Ishikawa (cell line): ENCODE measurements around the gene WDR88.

Source experiments
- CEBPB ChIP-seq: IDR thresholded peaks from 2 replicates; pipeline ENCODE4 v1.6.1; 2012
- CREB1 ChIP-seq: IDR thresholded peaks from 2 replicates; pipeline ENCODE4 v1.6.1; 2012; ENCODE audit warnings: low read depth
- EGR1 ChIP-seq: IDR thresholded peaks from 2 replicates; pipeline ENCODE4 v1.6.1; 2012
- EP300 ChIP-seq: IDR thresholded peaks from 2 replicates; pipeline ENCODE4 v1.6.1; 2012; ENCODE audit warnings: borderline replicate concordance
- FOXM1 ChIP-seq: IDR thresholded peaks from 2 replicates; pipeline ENCODE4 v1.6.1; 2012; ENCODE audit warnings: low read depth, borderline replicate concordance
- MAX ChIP-seq: IDR thresholded peaks from 2 replicates; pipeline ENCODE4 v1.6.1; 2012
- NFIC ChIP-seq: IDR thresholded peaks from 2 replicates; pipeline ENCODE4 v1.6.1; 2012
- RAD21 ChIP-seq: IDR thresholded peaks from 2 replicates; pipeline ENCODE4 v1.6.1; 2012; ENCODE audit warnings: low read depth
- TAF1 ChIP-seq: IDR thresholded peaks from 2 replicates; pipeline ENCODE4 v1.6.1; 2012; ENCODE audit warnings: low read depth, mild to moderate bottlenecking
- TCF12 ChIP-seq: IDR thresholded peaks from 2 replicates; pipeline ENCODE4 v1.6.1; 2012; ENCODE audit warnings: low read depth
- TEAD4 ChIP-seq: IDR thresholded peaks from 2 replicates; pipeline ENCODE4 v1.6.1; 2012
- YY1 ChIP-seq: IDR thresholded peaks from 2 replicates; pipeline ENCODE4 v1.6.1; 2012; ENCODE audit warnings: low read depth
- ZBTB7A ChIP-seq: IDR thresholded peaks from 2 replicates; pipeline ENCODE4 v1.6.1; 2012; ENCODE audit warnings: low read depth
- TF ChIP-seq, protein P1 (sequence below): IDR thresholded peaks from 2 replicates; pipeline ENCODE4 v1.6.1; 2012
- TF ChIP-seq, protein P2 (sequence below): IDR thresholded peaks from 2 replicates; pipeline ENCODE4 v1.6.1; 2012; ENCODE audit warnings: low read depth, mild to moderate bottlenecking

Gene WDR88

DNA sequence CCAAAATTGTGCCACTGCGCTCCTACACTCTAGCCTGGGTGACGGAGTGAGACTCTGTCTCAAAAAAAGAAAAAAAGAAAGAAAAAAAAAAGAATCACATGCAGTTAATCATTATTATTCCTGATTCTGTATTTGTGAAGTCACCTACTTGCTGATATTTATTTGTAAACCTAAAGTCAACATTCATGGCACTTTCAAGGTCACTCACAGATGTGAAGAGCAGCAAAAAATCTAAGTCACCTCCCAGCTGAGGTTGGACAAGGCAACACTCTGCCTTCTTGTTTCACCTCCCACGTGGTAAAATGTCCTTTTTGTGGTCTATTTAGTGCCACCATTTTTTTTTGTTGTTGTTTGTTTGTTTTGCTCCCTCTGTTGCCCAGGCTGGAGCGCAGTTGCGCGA lies 26.5 kb downstream of the WDR88 start:
- TF ChIP-seq EP300 (no peak), YY1 (no peak), EGR1 (no peak), FOXM1 (no peak), RAD21 (no peak), TAF1 (no peak)
- TF ChIP-seq, protein P1, sequence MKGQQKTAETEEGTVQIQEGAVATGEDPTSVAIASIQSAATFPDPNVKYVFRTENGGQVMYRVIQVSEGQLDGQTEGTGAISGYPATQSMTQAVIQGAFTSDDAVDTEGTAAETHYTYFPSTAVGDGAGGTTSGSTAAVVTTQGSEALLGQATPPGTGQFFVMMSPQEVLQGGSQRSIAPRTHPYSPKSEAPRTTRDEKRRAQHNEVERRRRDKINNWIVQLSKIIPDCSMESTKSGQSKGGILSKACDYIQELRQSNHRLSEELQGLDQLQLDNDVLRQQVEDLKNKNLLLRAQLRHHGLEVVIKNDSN, result no peak

GRCh38 chr19:33159149-33159548 lies 27.2 kb downstream of the WDR88 start:
- TF ChIP-seq EGR1 (no peak), CEBPB (no peak), MAX (no peak), NFIC (no peak), EP300 (no peak), TAF1 (no peak), YY1 (no peak), TCF12 (no peak), FOXM1 (no peak), ZBTB7A (no peak), CREB1 (no peak), TEAD4 (no peak)
- TF ChIP-seq, protein P1, result no peak
- TF ChIP-seq, protein P2, sequence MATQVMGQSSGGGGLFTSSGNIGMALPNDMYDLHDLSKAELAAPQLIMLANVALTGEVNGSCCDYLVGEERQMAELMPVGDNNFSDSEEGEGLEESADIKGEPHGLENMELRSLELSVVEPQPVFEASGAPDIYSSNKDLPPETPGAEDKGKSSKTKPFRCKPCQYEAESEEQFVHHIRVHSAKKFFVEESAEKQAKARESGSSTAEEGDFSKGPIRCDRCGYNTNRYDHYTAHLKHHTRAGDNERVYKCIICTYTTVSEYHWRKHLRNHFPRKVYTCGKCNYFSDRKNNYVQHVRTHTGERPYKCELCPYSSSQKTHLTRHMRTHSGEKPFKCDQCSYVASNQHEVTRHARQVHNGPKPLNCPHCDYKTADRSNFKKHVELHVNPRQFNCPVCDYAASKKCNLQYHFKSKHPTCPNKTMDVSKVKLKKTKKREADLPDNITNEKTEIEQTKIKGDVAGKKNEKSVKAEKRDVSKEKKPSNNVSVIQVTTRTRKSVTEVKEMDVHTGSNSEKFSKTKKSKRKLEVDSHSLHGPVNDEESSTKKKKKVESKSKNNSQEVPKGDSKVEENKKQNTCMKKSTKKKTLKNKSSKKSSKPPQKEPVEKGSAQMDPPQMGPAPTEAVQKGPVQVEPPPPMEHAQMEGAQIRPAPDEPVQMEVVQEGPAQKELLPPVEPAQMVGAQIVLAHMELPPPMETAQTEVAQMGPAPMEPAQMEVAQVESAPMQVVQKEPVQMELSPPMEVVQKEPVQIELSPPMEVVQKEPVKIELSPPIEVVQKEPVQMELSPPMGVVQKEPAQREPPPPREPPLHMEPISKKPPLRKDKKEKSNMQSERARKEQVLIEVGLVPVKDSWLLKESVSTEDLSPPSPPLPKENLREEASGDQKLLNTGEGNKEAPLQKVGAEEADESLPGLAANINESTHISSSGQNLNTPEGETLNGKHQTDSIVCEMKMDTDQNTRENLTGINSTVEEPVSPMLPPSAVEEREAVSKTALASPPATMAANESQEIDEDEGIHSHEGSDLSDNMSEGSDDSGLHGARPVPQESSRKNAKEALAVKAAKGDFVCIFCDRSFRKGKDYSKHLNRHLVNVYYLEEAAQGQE, result no peak

- TF ChIP-seq TEAD4, result no peak
- TF ChIP-seq TCF12, result no peak
- TF ChIP-seq YY1, result no peak
- no peak for TF ChIP-seq FOXM1
- no peak for TF ChIP-seq NFIC
- no peak for TF ChIP-seq MAX
- TF ChIP-seq, protein P1, result no peak
- TF ChIP-seq CREB1, result no peak
- no peak for TF ChIP-seq RAD21
- TF ChIP-seq EGR1, result no peak
- TF ChIP-seq EP300, result no peak
Observed at GRCh38 chr19:33159893-33160292, 28.0 kb downstream of the WDR88 start.

GRCh38 chr19:33161201-33161600 lies 29.3 kb downstream of the WDR88 start:
- TF ChIP-seq CEBPB, result no peak
- TF ChIP-seq, protein P2, result no peak
- no peak for TF ChIP-seq EGR1
- TF ChIP-seq YY1, result no peak
- TF ChIP-seq TAF1, result no peak
- TF ChIP-seq EP300, result no peak
- TF ChIP-seq TCF12, result no peak
- no peak for TF ChIP-seq FOXM1
- no peak for TF ChIP-seq NFIC
- no peak for TF ChIP-seq MAX
- no peak for TF ChIP-seq TEAD4
- TF ChIP-seq ZBTB7A, result no peak
- no peak for TF ChIP-seq RAD21
- no peak for TF ChIP-seq CREB1
- TF ChIP-seq, protein P1, result no peak

- no peak for TF ChIP-seq NFIC
- TF ChIP-seq MAX, result no peak
- TF ChIP-seq EGR1, result no peak
- TF ChIP-seq EP300, result no peak
- TF ChIP-seq, protein P1, result no peak
- TF ChIP-seq YY1, result no peak
- TF ChIP-seq, protein P2, result no peak
Observed at GRCh38 chr19:33163481-33163880, 31.6 kb downstream of the WDR88 start.
